ENCODE measurements around the gene TBC1D20. TPM values are rescaled to one million over a fixed set of nuclear protein-coding genes. Genes with fewer than 3 reads are reported as not detected.
"Not testable (repeated sequence)": the region's sequence is repeated elsewhere in the genome, so short reads cannot be mapped to it uniquely, and the experiment has no call there.

The TBC1D20 gene
- total and polyA plus RNA-seq, 3 experiments from 2014 or later, result 24.6 to 28.6 (median 25.0) TPM

DNA sequence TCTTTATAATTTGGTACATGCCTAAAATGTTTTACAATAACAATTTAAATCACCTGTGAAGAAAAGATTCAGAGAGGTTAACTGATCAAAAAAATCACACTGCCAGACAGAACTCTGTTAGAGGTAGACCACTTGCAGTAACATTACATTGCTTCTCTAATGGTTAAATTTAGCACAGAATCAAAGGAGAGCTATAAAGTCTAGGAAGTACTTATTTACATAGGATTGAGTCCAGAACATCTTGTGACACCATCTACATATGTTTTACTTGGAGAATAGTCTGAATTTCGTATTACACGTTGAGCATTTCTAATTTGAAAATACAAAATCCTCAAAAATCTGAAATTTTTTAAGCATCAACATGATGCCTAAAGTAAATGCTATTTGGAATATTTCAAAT, 17.2 kb upstream of the TBC1D20 start:
- H3K4me1 Mint-ChIP-seq, result peaks cover 17 to 33% (median 24%) of the 10 kb centered on the region in 3 donors
- H3K4me1 ChIP-seq (ENCODE audit: insufficient read depth, low read length), result peaks cover 6% of the 10 kb centered on the region
- H3K4me3 Mint-ChIP-seq, result no peak overlapping the region
- no peak for DNase-seq
- no peaks in the 10 kb centered on the region for H3K9me3 Mint-ChIP-seq
- no peaks in the 10 kb centered on the region for H3K27me3 ChIP-seq (ENCODE audit: insufficient read depth, low read length, poor library complexity, severe bottlenecking)
- POLR2A ChIA-PET, result no interaction called here
- H3K4me3 ChIP-seq (ENCODE audit: low read length), result no peak overlapping the region
- H3K27me3 Mint-ChIP-seq, result no peaks in the 10 kb centered on the region
- CTCF ChIA-PET, result interaction anchor here (1.0 to 5.8 kb wide), 4 partner anchors 53 to 166 kb away, joined by 3 to 46 read pairs (median 4); no protein-coding TSS in a partner anchor
- peaks cover 7 to 41% (median 8%) of the 10 kb centered on the region in 3 donors for H3K36me3 Mint-ChIP-seq
- H3K27ac Mint-ChIP-seq, result peak overlapping the region in 4 of 8 donors; percentile 0 to 91 (median 12)
- H3K9me3 ChIP-seq (ENCODE audit: low read length), result no peaks in the 10 kb centered on the region
- H3K36me3 ChIP-seq (ENCODE audit: insufficient read depth, low read length), result peaks cover 18% of the 10 kb centered on the region
- no peak overlapping the region for H3K27ac ChIP-seq (ENCODE audit: low read depth, low read length)

DNA sequence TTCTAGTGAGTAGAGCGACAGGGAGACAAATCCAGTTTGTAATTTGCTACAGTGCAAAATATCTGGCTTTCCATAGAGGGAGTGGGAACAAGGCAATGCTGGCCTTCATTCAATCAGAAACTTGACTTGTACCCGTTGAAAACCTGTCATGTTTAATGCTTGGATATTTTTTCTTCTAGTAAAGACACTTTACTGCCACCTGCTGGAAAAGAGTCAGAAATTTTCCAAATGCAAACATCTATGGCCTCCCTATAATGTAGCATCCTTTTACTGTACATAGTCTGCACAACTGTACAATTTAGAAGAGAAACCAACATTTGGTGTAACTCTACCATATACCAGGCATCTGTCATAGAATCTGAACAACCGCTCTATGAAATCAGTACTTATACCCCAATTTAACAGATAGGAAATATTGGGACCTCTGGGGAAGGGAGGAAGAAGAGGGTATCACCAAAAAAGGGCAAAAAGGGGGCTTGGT, 16.7 kb upstream of the TBC1D20 start:
- H3K36me3 ChIP-seq (ENCODE audit: insufficient read depth, low read length), result peaks cover 13% of the 10 kb centered on the region
- DNase-seq, result peak in 2 of 5 donors; percentile 61
- peaks cover 6% of the 10 kb centered on the region for H3K4me1 ChIP-seq (ENCODE audit: insufficient read depth, low read length)
- peak overlapping the region in 4 of 8 donors; percentile 0 to 91 (median 12) for H3K27ac Mint-ChIP-seq
- H3K27me3 ChIP-seq (ENCODE audit: insufficient read depth, low read length, poor library complexity, severe bottlenecking), result no peaks in the 10 kb centered on the region
- H3K4me1 Mint-ChIP-seq, result peaks cover 17 to 33% (median 24%) of the 10 kb centered on the region in 3 donors
- no peak overlapping the region for H3K4me3 Mint-ChIP-seq
- no peaks in the 10 kb centered on the region for H3K27me3 Mint-ChIP-seq
- H3K36me3 Mint-ChIP-seq, result peaks cover 7 to 36% (median 8%) of the 10 kb centered on the region in 3 donors
- H3K27ac ChIP-seq (ENCODE audit: low read depth, low read length), result no peak overlapping the region
- POLR2A ChIA-PET, result no interaction called here
- CTCF ChIA-PET, result interaction anchor here (1.0 to 5.8 kb wide), 8 partner anchors 16 to 167 kb away, joined by 3 to 46 read pairs (median 5); no protein-coding TSS in a partner anchor
- H3K4me3 ChIP-seq (ENCODE audit: low read length), result no peak overlapping the region
- no peaks in the 10 kb centered on the region for H3K9me3 ChIP-seq (ENCODE audit: low read length)
- H3K9me3 Mint-ChIP-seq, result no peaks in the 10 kb centered on the region

DNA sequence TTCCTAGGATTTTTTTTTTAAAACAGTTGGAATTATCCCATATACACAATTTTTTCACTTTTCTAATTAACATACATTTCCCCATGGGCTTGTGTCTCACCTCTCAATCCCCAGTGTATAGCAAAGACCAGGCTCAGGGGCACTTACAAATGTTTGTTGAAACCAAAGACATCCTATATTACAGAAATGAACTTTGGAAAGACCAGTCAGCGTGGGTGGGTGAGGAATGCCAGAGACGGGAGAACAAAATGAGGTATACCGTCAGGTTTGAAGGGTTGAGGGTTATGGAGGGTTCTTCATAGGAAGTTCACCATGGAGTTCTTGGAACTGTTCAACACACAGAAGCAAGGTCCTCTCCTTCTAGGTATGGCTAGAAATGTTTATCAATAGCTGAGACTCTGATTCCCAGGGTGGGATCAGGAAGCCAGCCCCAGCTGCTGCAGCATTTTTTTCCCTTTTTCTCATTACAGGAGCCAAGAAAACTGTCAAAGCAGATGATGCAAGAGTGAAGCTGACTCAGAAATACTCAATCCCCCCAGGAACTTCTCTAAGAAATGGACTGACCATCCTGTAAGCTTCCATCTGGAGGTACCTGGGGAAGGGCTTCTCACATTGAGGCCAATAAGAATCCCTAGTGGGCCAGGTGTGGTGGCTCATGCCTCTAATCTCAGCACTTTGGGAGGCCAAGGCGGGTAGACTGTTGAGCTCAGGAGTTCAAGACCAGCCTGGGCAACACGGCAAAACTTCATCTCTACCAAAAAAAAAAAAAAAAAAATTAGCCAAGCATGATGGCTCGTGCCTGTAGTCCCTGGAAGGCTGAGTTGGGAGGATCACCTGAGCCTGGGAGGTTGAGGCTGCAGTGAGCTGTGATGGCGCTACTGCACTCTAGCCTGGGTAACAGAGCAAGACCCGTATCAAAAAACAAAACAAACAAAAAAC, 15.9 kb upstream of the TBC1D20 start:
- peaks cover 6% of the 10 kb centered on the region for H3K4me1 ChIP-seq (ENCODE audit: insufficient read depth, low read length)
- no peaks in the 10 kb centered on the region for H3K9me3 Mint-ChIP-seq
- H3K4me3 Mint-ChIP-seq, result no peak overlapping the region
- ChIA-PET CTCF (interaction anchor here (0.6 to 5.8 kb wide), 10 partner anchors 15 to 132 kb away, joined by 3 to 46 read pairs (median 4); no protein-coding TSS in a partner anchor), POLR2A (no interaction called here)
- H3K4me1 Mint-ChIP-seq, result peaks cover 17 to 34% (median 24%) of the 10 kb centered on the region in 3 donors
- no peaks in the 10 kb centered on the region for H3K27me3 ChIP-seq (ENCODE audit: insufficient read depth, low read length, poor library complexity, severe bottlenecking)
- peaks cover 7% of the 10 kb centered on the region for H3K36me3 ChIP-seq (ENCODE audit: insufficient read depth, low read length)
- H3K4me3 ChIP-seq (ENCODE audit: low read length), result no peak overlapping the region
- peaks cover 7 to 30% (median 11%) of the 10 kb centered on the region in 3 donors for H3K36me3 Mint-ChIP-seq
- DNase-seq, result no peak
- no peaks in the 10 kb centered on the region for H3K9me3 ChIP-seq (ENCODE audit: low read length)
- no peak overlapping the region for H3K27ac ChIP-seq (ENCODE audit: low read depth, low read length)
- H3K27me3 Mint-ChIP-seq, result no peaks in the 10 kb centered on the region
- peak overlapping the region in 2 of 8 donors; percentile 4 to 17 for H3K27ac Mint-ChIP-seq

DNA sequence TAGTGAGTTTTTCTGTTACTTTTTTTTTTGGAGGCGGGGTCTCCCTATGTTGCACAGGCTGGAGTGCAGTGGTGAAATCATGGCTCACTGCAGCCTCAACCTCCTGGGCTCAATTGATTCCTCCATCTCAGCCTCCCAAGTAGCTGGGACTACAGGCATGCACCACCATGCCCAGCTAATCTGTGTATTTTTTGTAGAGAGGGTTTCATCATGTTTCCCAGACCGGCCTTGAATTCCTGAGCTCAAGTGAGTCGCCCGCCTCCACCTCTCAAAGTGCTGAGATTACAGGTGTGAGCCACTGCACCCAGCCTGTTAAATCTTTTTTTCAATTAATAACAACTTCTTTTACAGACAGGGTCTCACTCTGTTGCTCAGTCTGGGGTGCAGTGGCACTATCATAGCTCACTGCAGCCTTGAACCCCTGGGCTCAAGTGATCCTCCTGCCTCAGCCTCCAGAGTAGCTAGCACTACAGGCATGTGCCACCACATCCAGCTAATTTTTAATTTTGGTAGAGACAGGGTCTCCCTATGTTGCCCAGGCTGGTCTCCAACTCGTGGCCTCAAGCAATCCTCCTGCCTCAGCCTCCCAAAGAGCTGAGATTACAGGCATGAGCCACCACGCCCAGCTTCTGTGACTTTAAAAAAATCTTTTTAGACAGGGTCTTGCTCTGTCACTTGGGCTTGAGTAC, 14.4 kb upstream of the TBC1D20 start:
- H3K27ac ChIP-seq (ENCODE audit: low read depth, low read length); H3K4me3 Mint-ChIP-seq; H3K9me3 ChIP-seq (ENCODE audit: low read length); H3K4me3 ChIP-seq (ENCODE audit: low read length); H3K27me3 Mint-ChIP-seq; H3K4me1 ChIP-seq (ENCODE audit: insufficient read depth, low read length); H3K9me3 Mint-ChIP-seq; H3K27ac Mint-ChIP-seq; H3K36me3 ChIP-seq (ENCODE audit: insufficient read depth, low read length); DNase-seq; H3K27me3 ChIP-seq (ENCODE audit: insufficient read depth, low read length, poor library complexity, severe bottlenecking): not testable (repeated sequence)
- peaks cover 0 to 16% (median 7%) of the 10 kb centered on the region in 3 donors for H3K36me3 Mint-ChIP-seq
- H3K4me1 Mint-ChIP-seq, result peaks cover 14 to 29% (median 24%) of the 10 kb centered on the region in 3 donors
- POLR2A ChIA-PET, result interaction anchor here (0.5 kb wide), 1 partner anchor 56 kb away, joined by 6 read pairs; no protein-coding TSS in a partner anchor
- CTCF ChIA-PET, result interaction anchor here (0.9 to 1.9 kb wide), 5 partner anchors 14 to 148 kb away, joined by 3 to 12 read pairs (median 3); partner anchors contain the start of gene TRIB3

- Mint-ChIP-seq H3K27ac (peak overlapping the region in 2 of 8 donors; percentile 0 to 55), H3K4me1 (peaks cover 6 to 19% (median 14%) of the 10 kb centered on the region in 3 donors)
- POLR2A ChIA-PET, result interaction anchor here (0.5 kb wide), 1 partner anchor 57 kb away, joined by 6 read pairs; no protein-coding TSS in a partner anchor
Observed at GRCh38 chr20:475463-476357, 13.4 kb upstream of the TBC1D20 start.

DNA sequence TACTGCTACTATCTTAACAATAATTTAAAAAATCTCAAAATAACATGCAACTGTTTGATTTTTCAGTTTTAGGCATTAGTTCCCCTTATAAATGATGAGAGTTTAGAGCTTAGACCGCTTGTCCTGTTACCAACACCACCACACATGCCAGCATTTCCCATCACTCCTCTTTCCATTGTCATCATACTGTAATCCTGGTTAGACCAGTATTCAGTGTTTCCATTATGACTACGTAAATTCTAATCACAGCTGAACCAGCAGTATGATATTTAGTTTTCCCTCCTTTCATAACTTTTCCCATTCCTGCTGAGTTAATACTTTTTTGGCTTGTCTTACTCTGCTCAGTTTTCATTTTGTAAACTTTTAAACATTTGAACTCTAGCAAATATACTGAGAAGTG, 12.2 kb upstream of the TBC1D20 start:
- Mint-ChIP-seq H3K36me3 (peaks cover 0 to 16% (median 7%) of the 10 kb centered on the region in 3 donors), H3K27ac (peak overlapping the region in 2 of 8 donors; percentile 22 to 64), H3K4me3 (no peak overlapping the region), H3K27me3 (peaks cover 4 to 9% of the 10 kb centered on the region in 2 donors), H3K9me3 (peaks cover 0 to 8% (median 4%) of the 10 kb centered on the region in 5 donors), H3K4me1 (peaks cover 4 to 13% (median 9%) of the 10 kb centered on the region in 3 donors)
- Histone ChIP-seq H3K4me1 (ENCODE audit: insufficient read depth, low read length) (no peaks in the 10 kb centered on the region), H3K4me3 (ENCODE audit: low read length) (no peak overlapping the region), H3K27ac (ENCODE audit: low read depth, low read length) (no peak overlapping the region), H3K9me3 (ENCODE audit: low read length) (no peaks in the 10 kb centered on the region), H3K27me3 (ENCODE audit: insufficient read depth, low read length, poor library complexity, severe bottlenecking) (no peaks in the 10 kb centered on the region), H3K36me3 (ENCODE audit: insufficient read depth, low read length) (no peaks in the 10 kb centered on the region)
- DNase-seq, result no peak
- CTCF ChIA-PET, result no interaction called here
- POLR2A ChIA-PET, result no interaction called here

More at GRCh38 chr20:475463-476357, 13.4 kb upstream of the TBC1D20 start:
- Histone ChIP-seq H3K4me3 (ENCODE audit: low read length) (no peak overlapping the region), H3K27me3 (ENCODE audit: insufficient read depth, low read length, poor library complexity, severe bottlenecking) (no peaks in the 10 kb centered on the region), H3K9me3 (ENCODE audit: low read length) (no peaks in the 10 kb centered on the region), H3K4me1 (ENCODE audit: insufficient read depth, low read length) (no peaks in the 10 kb centered on the region), H3K27ac (ENCODE audit: low read depth, low read length) (no peak overlapping the region), H3K36me3 (ENCODE audit: insufficient read depth, low read length) (no peaks in the 10 kb centered on the region)
- DNase-seq, result no peak
- Mint-ChIP-seq H3K36me3 (peaks cover 0 to 16% (median 7%) of the 10 kb centered on the region in 3 donors), H3K9me3 (peaks cover 0 to under 1% (median 0%) of the 10 kb centered on the region in 5 donors), H3K27me3 (no peaks in the 10 kb centered on the region), H3K4me3 (no peak overlapping the region)
- CTCF ChIA-PET, result interaction anchor here (1.1 to 1.9 kb wide), 3 partner anchors 13 to 121 kb away, joined by 3 to 12 read pairs (median 3); no protein-coding TSS in a partner anchor

GRCh38 chr20:472889-473292, 10.6 kb upstream of the TBC1D20 start:
- DNase-seq, result no peak
- Histone ChIP-seq H3K27ac (ENCODE audit: low read depth, low read length) (no peak overlapping the region), H3K9me3 (ENCODE audit: low read length) (peaks cover 4% of the 10 kb centered on the region), H3K36me3 (ENCODE audit: insufficient read depth, low read length) (no peaks in the 10 kb centered on the region), H3K27me3 (ENCODE audit: insufficient read depth, low read length, poor library complexity, severe bottlenecking) (no peaks in the 10 kb centered on the region), H3K4me1 (ENCODE audit: insufficient read depth, low read length) (no peaks in the 10 kb centered on the region), H3K4me3 (ENCODE audit: low read length) (no peak overlapping the region)
- H3K4me3 Mint-ChIP-seq, result no peak overlapping the region
- CTCF ChIA-PET, result no interaction called here
- peaks cover 0 to 4% (median 3%) of the 10 kb centered on the region in 3 donors for H3K4me1 Mint-ChIP-seq
- H3K36me3 Mint-ChIP-seq, result peaks cover 0 to 6% (median 5%) of the 10 kb centered on the region in 3 donors
- H3K9me3 Mint-ChIP-seq, result peaks cover 0 to 11% (median 5%) of the 10 kb centered on the region in 5 donors
- POLR2A ChIA-PET, result no interaction called here
- no peak overlapping the region for H3K27ac Mint-ChIP-seq
- peaks cover 6 to 20% of the 10 kb centered on the region in 2 donors for H3K27me3 Mint-ChIP-seq
